Caco-2 (cell line): ENCODE results near the gene USP46. TPM values are rescaled to one million over a fixed set of nuclear protein-coding genes. Genes with fewer than 3 reads are reported as not detected.

ENCODE experiments used
- BruUV-seq: library from RNA; stranded (reverse); fragments of 400-500 nt; replicated peaks from 2 replicates; lab custom pipeline; 2021; lab: Mats Ljungman, UMichigan
- CTCF ChIA-PET: fragments of 300-600 bp; sonication (Branson Sonifier 250); formaldehyde crosslinking; loops from one replicate; lab custom pipeline; 2022; ENCODE audit warnings: antibody characterized with exemption; lab: Charles Lee
- POLR2A ChIA-PET: fragments of 300-600 bp; sonication (Branson Sonifier 250); formaldehyde crosslinking; loops from one replicate; lab custom pipeline; 2022; ENCODE audit warnings: antibody characterized with exemption; lab: Charles Lee
- DNase-seq, 2 experiments: peaks; one replicate each; pipeline versions ENCODE4 v3.0.0 to v3.0.0-alpha.2; 2020 to 2022
- H3K27me3 ChIP-seq: replicated peaks from 2 replicates; pipeline ENCODE4 v1.6.0; 2011; ENCODE audit warnings: low read length; ENCODE audit not compliant: control insufficient read depth, insufficient read depth
- H3K36me3 ChIP-seq: 2 replicates; pipeline ENCODE4 v1.5.1; 2011; ENCODE audit warnings: low read length; ENCODE audit not compliant: control insufficient read depth, insufficient read depth
- H3K4me1 ChIP-seq: fragments of 250-450 bp; sonication (Bioruptor Pico); 2 replicates; pipeline ENCODE4 v1.5.1; 2020; ENCODE audit warnings: mild to moderate bottlenecking
- H3K4me3 ChIP-seq: 2 replicates; pipeline ENCODE4 v1.5.1; 2011; ENCODE audit warnings: low read depth, mild to moderate bottlenecking, control low read depth, low read length
- H3K9me3 ChIP-seq: fragments of 250-450 bp; sonication (Bioruptor Pico); 2 replicates; pipeline ENCODE4 v1.5.1; 2020; ENCODE audit warnings: mild to moderate bottlenecking, moderate library complexity
- H3K27ac Mint-ChIP-seq: one replicate; pipeline ENCODE4 v1.8.0; 2022; ENCODE audit warnings: mixed read lengths; ENCODE audit not compliant: unreplicated experiment
- H3K27me3 Mint-ChIP-seq: one replicate; pipeline ENCODE4 v1.8.0; 2022; ENCODE audit warnings: mixed read lengths; ENCODE audit not compliant: insufficient read depth, unreplicated experiment
- H3K36me3 Mint-ChIP-seq: one replicate; pipeline ENCODE4 v1.8.0; 2022; ENCODE audit warnings: mild to moderate bottlenecking, mixed read lengths; ENCODE audit not compliant: insufficient read depth, unreplicated experiment
- H3K4me1 Mint-ChIP-seq: one replicate; pipeline ENCODE4 v1.8.0; 2022; ENCODE audit warnings: low read depth, mixed read lengths; ENCODE audit not compliant: unreplicated experiment
- H3K4me3 Mint-ChIP-seq: one replicate; pipeline ENCODE4 v1.8.0; 2022; ENCODE audit warnings: mild to moderate bottlenecking, moderate library complexity, mixed read lengths; ENCODE audit not compliant: unreplicated experiment
- H3K9me3 Mint-ChIP-seq: one replicate; pipeline ENCODE4 v1.8.0; 2022; ENCODE audit warnings: mixed read lengths; ENCODE audit not compliant: unreplicated experiment
- intact Hi-C: fragments of 100-400 bp; cut with micrococcal nuclease; formaldehyde crosslinking; loops from one replicate; pipeline ENCODE4 v1.10.0; 2022; ENCODE audit not compliant: unreplicated experiment
- total RNA-seq: library from RNA; stranded (reverse); gene quantifications from 2 replicates; pipeline ENCODE4 v1.2.3, GENCODE V29; 2022
- TF ChIP-seq, protein P1 (sequence below), 2 experiments: fragments of 200-600 bp in 1 of 2; IDR thresholded peaks; 1 replicate in 1 of 2; 2 replicates in 1 of 2; pipeline versions ENCODE4 v1.5.1 to v1.8.0; 2011 to 2022; ENCODE audit warnings: antibody characterized with exemption in 1 of 2, control low read depth in 1 of 2, inconsistent platforms in 1 of 2, low read depth in 1 of 2, low read length in 1 of 2, mild to moderate bottlenecking in 1 of 2, moderate library complexity in 1 of 2; ENCODE audit not compliant: insufficient read depth in 1 of 2, severe bottlenecking in 1 of 2, unreplicated experiment in 1 of 2

The USP46 gene
- total RNA-seq, 1 experiment from 2014 or later = 32.2 TPM

DNA sequence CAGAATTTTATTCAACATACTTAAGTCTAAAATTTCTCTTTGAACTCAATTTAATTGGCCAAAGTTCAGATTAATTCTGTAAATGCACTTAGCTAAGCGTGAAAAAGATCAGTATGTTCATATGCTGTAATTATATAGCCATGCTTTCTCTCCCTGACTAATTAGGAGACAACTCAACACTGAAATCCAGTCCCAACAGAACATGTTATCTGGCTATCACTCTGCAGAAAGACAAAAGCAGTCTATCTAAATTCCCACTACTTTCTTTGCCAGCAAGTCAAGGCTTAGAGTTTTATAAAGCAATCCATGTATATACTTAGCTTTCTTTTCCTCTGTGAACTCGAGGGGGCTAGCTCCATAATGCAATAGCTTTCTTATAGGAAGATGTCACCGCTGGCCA lies 16.0 kb upstream of the USP46 start:
- no peaks in the 10 kb centered on the region for H3K4me1 Mint-ChIP-seq
- CTCF ChIA-PET = no interaction called here
- DNase-seq = no peak
- no peaks in the 10 kb centered on the region for H3K9me3 ChIP-seq
- no peaks in the 10 kb centered on the region for H3K36me3 Mint-ChIP-seq
- H3K27me3 ChIP-seq = no peaks in the 10 kb centered on the region
- no peaks in the 10 kb centered on the region for H3K9me3 Mint-ChIP-seq
- intact Hi-C loops = no loop called here
- no peak overlapping the region for H3K4me3 Mint-ChIP-seq
- TF ChIP-seq, protein P1, sequence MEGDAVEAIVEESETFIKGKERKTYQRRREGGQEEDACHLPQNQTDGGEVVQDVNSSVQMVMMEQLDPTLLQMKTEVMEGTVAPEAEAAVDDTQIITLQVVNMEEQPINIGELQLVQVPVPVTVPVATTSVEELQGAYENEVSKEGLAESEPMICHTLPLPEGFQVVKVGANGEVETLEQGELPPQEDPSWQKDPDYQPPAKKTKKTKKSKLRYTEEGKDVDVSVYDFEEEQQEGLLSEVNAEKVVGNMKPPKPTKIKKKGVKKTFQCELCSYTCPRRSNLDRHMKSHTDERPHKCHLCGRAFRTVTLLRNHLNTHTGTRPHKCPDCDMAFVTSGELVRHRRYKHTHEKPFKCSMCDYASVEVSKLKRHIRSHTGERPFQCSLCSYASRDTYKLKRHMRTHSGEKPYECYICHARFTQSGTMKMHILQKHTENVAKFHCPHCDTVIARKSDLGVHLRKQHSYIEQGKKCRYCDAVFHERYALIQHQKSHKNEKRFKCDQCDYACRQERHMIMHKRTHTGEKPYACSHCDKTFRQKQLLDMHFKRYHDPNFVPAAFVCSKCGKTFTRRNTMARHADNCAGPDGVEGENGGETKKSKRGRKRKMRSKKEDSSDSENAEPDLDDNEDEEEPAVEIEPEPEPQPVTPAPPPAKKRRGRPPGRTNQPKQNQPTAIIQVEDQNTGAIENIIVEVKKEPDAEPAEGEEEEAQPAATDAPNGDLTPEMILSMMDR (IDR thresholded peaks at IDR 0.05; ENCODE audit: insufficient read depth in 1 of 2, low read depth in 1 of 2, low read length in 1 of 2, severe bottlenecking in 1 of 2, unreplicated experiment in 1 of 2) = no peak
- no peaks in the 10 kb centered on the region for H3K4me1 ChIP-seq
- H3K27me3 Mint-ChIP-seq = no peaks in the 10 kb centered on the region
- no peak overlapping the region for H3K4me3 ChIP-seq
- POLR2A ChIA-PET = no interaction called here
- no peaks in the 10 kb centered on the region for H3K36me3 ChIP-seq
- H3K27ac Mint-ChIP-seq = no peak overlapping the region
- BruUV-seq = no TSS peak

DNA sequence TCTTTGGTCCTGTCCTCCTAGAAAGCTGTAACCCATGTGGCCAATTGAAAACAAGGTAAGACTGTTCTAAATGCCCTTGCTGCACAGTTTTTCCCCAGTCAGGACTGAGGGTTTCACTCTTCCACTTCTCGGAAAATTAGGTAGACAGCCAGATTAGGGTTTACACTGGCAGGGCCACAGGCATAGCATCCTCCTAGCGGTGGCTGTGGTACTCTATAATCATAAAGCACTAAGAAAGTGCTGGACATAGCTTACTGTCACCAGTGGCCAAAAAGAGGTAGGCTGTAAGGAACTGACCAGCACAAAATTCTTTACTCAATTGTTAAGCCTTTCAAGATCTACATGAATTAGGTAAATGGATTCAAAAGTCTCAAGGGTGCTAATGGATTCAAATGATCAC lies 11.6 kb upstream of the USP46 start:
- Mint-ChIP-seq H3K9me3 (peaks cover 12% of the 10 kb centered on the region), H3K36me3 (peaks cover under 1% of the 10 kb centered on the region), H3K4me3 (no peak overlapping the region), H3K4me1 (peaks cover under 1% of the 10 kb centered on the region), H3K27ac (no peak overlapping the region), H3K27me3 (peaks cover 6% of the 10 kb centered on the region)
- POLR2A ChIA-PET = interaction anchor here (0.6 kb wide), 1 partner anchor 52 kb away, joined by 3 read pairs; no protein-coding TSS in a partner anchor
- BruUV-seq = no TSS peak
- intact Hi-C loops = no loop called here
- Histone ChIP-seq H3K4me3 (no peak overlapping the region), H3K4me1 (no peaks in the 10 kb centered on the region), H3K9me3 (no peaks in the 10 kb centered on the region), H3K36me3 (no peaks in the 10 kb centered on the region), H3K27me3 (no peaks in the 10 kb centered on the region)
- TF ChIP-seq, protein P1 (IDR thresholded peaks at IDR 0.05; ENCODE audit: insufficient read depth in 1 of 2, low read depth in 1 of 2, low read length in 1 of 2, severe bottlenecking in 1 of 2, unreplicated experiment in 1 of 2) = no peak
- CTCF ChIA-PET = interaction anchor here (0.6 to 0.8 kb wide), 2 partner anchors 125 to 144 kb away, joined by 3 to 4 read pairs; no protein-coding TSS in a partner anchor
- no peak for DNase-seq

DNA sequence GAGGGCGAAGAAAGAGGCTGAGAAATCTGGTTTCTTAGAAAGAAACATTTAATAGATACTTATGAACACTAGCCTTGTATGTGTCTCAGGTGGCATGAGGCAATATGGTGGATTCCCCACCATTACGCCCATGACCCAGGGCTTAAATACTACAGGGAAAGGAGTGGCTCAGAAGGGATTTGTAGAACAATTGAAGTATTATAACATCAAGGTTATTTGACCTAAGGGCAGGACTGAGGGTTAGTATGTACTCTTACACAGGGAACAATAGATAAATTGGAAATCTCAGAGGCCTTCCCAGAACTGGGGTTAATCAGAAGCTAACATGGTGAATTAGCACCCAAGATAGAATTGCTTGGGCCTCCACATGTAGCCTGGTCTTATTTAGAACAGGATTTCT lies 11.0 kb upstream of the USP46 start:
- Mint-ChIP-seq H3K36me3 (peaks cover 6% of the 10 kb centered on the region), H3K9me3 (peaks cover 18% of the 10 kb centered on the region), H3K27me3 (peaks cover 6% of the 10 kb centered on the region), H3K27ac (no peak overlapping the region), H3K4me3 (no peak overlapping the region), H3K4me1 (peaks cover 6% of the 10 kb centered on the region)
- H3K27me3 ChIP-seq = no peaks in the 10 kb centered on the region
- ChIA-PET CTCF (interaction anchor here (0.6 kb wide), 1 partner anchor 145 kb away, joined by 4 read pairs; no protein-coding TSS in a partner anchor), POLR2A (interaction anchor here (0.6 kb wide), 1 partner anchor 52 kb away, joined by 3 read pairs; no protein-coding TSS in a partner anchor)
- H3K4me1 ChIP-seq = no peaks in the 10 kb centered on the region
- no peak overlapping the region for H3K4me3 ChIP-seq
- H3K36me3 ChIP-seq = no peaks in the 10 kb centered on the region
- intact Hi-C loops = no loop called here
- no TSS peak for BruUV-seq
- TF ChIP-seq, protein P1 (IDR thresholded peaks at IDR 0.05; ENCODE audit: insufficient read depth in 1 of 2, low read depth in 1 of 2, low read length in 1 of 2, severe bottlenecking in 1 of 2, unreplicated experiment in 1 of 2) = no peak
- H3K9me3 ChIP-seq = no peaks in the 10 kb centered on the region
- DNase-seq = no peak
